GM12873 (cell line): ENCODE data around the gene TMC5.
A peak's percentile ranks its signal among the peaks of the same experiment; 100 is the strongest.

ENCODE experiments used
- TF ChIP-seq, protein P1 (sequence below): IDR thresholded peaks from 2 replicates; pipeline ENCODE4 v1.5.1; 2012; ENCODE audit warnings: low read depth, mild to moderate bottlenecking, moderate library complexity, low read length, control low read depth; ENCODE audit not compliant: insufficient read depth; ENCODE audit errors: missing control alignments

TMC5 gene

DNA sequence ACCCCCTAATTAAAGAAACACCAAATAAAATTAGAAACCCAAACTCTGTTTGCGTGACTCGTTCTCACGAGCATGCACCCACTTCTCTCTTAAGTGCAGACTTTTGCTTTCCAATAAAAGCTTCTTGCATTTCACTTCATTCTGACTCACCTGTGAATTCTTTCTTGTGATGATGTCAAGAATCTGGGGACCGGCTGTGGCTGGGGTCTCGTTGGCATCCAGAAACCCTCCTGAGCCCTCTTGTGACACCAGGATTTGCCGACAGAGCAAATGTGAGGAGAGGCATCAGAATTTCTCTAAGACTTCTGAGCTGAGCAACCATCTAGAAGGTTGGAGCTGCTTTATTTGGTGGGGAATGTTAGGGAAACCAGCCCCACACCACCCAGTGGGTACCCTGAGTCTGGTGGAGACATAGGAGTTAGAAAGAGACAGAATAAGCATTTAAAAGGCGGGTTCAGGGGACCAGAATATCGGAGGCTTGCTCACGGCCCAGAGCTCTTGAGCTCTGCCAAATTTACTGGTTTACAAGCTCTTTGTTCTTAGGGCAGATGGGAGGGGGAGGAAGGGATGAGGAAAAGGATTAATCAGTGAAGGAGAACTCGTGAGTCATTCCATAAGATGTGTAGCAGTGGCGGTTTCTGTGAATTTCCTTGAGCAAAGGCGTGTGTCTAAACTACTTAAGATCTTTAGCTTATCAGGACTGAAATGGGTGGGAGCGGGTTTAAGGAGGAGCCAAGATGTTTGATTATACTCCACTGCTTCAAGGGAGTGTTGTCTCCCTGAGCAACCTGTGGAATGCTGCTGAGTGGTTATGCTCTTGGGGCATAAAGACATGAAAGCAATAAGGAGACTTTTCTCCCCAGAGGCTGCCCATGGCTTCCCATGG lies 24.2 kb upstream of the TMC5 start:
- TF ChIP-seq, protein P1, sequence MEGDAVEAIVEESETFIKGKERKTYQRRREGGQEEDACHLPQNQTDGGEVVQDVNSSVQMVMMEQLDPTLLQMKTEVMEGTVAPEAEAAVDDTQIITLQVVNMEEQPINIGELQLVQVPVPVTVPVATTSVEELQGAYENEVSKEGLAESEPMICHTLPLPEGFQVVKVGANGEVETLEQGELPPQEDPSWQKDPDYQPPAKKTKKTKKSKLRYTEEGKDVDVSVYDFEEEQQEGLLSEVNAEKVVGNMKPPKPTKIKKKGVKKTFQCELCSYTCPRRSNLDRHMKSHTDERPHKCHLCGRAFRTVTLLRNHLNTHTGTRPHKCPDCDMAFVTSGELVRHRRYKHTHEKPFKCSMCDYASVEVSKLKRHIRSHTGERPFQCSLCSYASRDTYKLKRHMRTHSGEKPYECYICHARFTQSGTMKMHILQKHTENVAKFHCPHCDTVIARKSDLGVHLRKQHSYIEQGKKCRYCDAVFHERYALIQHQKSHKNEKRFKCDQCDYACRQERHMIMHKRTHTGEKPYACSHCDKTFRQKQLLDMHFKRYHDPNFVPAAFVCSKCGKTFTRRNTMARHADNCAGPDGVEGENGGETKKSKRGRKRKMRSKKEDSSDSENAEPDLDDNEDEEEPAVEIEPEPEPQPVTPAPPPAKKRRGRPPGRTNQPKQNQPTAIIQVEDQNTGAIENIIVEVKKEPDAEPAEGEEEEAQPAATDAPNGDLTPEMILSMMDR, result no peak

DNA sequence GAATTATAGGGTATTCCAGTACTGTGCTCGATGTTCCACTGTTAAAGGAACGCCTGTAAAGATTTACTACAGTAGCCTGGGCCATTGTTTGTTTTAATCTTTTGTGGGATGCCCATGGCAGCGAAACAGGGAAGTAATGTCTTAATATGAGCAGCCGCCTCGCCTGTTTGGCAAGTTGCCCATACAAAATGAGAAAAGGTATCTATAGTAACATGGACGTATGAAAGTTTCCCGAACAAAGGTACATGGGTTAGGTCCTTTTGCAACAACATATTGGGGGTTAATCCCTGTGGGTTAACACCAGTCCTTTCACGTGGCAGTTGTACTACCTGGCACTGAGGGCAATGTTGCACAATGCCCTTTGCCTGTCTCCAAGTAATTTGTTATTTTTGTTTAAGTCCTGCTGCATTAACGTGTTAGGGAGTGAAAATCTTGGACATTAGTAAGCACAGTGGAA lies 21.1 kb upstream of the TMC5 start:
- TF ChIP-seq, protein P1, result no peak

DNA sequence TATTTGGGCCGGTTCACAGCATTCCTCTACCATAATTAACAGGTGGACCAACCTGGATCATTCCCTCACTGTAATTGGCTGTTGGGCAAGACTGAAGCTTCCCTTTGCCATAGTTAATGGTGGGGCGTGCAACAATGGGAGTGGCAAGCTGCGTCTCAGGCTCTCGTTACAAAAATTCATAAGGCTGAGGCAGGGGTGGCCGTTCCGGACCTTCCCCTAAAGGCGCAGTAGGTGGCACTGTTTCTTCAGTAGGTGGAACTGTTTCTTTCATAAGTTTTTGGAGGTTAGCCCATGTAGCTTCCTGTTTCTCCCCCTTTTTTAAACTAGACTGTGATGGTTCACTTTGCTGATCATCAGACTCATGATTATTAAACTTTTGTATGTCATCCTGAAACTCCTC lies 17.0 kb upstream of the TMC5 start:
- TF ChIP-seq, protein P1, result peak; percentile 31

DNA sequence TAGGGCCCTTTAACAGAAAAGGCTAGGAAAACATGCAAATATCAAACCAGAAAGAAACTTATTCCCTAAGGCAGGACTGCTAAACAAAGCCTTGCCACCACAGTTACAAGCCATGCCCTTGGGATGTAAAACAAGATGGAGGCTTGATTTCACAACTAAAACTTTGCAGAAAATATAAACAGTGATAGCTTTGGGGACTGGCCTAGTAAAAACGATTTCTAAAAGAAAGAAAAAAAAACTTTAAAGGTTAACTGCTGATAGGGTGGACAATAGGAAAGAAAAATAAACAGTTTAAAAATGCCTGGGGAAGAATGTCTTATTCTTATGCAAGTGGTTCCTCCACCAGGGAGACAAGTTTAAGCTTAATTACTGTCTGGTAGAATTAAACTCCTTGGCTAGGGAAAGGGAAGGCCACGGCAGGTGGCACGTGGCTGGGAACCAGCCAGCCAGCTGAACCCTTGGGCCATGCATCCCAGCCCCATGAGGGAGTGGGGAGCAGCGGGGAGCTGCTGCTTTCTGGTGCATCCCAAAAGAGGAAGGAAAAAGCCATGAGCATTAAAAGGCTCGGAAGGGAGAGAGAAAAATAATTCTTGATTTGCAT lies 10.7 kb upstream of the TMC5 start:
- TF ChIP-seq, protein P1, result no peak

DNA sequence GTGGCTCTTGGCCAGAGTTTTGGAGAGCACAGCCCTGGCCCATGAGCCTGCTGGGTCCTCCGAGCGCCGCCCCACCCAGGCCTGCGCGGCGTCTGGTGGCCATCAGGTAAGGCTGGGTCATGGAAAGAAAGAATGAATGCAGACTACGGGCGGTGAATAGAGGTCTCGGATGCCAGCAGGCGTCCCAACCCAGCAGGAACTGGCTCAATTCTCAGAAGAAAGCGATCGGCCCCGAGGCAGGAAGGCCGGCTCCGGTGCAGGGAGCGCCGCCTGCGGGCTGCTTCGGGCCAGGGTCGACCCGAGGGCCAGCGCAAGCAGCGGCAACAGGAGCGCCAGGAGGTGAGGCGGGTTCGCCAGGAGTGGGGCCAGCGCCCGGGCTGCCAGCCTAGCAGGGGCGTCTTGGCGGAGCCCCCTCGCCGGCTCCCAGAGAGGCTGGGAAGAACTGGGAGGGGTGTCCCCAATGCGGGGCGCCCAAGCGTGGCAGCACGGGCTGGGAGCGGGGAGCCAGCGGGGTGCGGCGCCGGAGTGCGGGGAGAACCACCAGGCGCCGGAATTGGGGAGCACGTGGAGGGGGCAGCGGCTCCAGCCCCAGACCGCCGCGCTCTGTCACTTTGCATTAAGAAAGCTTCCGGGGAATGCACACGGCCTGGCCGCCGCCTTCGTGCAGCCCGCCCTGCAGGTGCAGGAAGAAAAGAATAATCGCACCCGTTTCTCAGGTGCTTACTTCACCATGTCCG lies 7.1 kb upstream of the TMC5 start:
- TF ChIP-seq, protein P1, result peak; percentile 15

DNA sequence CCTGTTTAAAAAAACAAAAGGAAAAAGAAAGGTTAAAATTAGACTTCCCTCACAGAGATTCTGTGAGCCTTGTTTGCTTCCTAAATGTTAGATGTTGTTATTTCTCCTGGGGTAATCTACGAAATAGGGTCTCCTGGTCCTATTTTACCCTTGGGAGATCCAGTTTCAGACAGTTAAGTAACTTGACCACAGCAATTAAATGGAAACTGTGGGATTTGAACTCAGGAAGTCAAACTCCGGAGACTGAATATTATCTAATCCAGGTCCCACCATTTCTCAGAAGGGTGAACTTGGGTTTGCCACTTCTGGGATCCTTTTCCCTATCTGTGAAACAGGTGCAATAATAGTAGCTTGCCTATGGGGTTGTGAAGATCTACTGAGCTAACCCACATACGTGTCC lies 6.4 kb upstream of the TMC5 start:
- TF ChIP-seq, protein P1, result no peak

DNA sequence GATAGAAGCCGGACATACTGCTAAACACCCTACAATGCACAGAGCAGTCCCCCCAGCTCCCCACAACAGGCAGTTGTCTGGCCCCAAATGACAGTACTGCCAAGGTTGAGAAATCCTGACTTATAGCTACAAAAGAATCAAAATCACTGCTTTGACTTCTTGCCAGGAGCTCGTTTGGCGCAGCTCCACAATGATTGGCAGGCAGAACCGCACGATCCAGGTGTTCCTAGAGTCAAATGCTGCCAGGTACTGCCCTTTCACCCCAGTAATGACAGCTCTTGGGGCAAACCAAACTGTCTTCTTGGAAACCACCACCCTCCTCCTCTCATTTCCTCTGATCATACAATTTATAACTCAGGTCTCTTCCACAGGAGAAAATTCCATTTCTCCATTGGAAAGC lies 2.2 kb upstream of the TMC5 start:
- TF ChIP-seq, protein P1, result no peak
